Measurements from ENCODE around the gene CD53.
A peak's percentile ranks its signal among the peaks of the same experiment; 100 is the strongest.

GRCh38 chr1:110879758-110880606 is 7.0 kb downstream of the CD53 start:
- TF ChIP-seq CTCF (IDR thresholded peaks at IDR 0.05 in 2 of 3, conservative IDR thresholded peaks at IDR 0.05 in 1 of 3; ENCODE audit: borderline replicate concordance in 1 of 3, insufficient read depth in 1 of 3, low read depth in 2 of 3, low read length in 2 of 3) (no peak), POLR2A (IDR thresholded peaks at IDR 0.05; ENCODE audit: borderline replicate concordance, extremely low read depth, insufficient read depth, insufficient read length) (no peak), JUND (IDR thresholded peaks at IDR 0.05) (0 out of 2 replicates have a peak, but pooled peaks have one; percentile 24), ZFX (IDR thresholded peaks at IDR 0.05) (no peak), REST (IDR thresholded peaks at IDR 0.05; ENCODE audit: low read depth) (no peak), EZH2 (IDR thresholded peaks at IDR 0.05) (no peak), POLR2AphosphoS5 (IDR thresholded peaks at IDR 0.05; ENCODE audit: low read depth, low read length) (no peak)

All from HCT116 (cell line).